Measurements from ENCODE around the gene PLA2G5. TPM values are rescaled to one million over a fixed set of nuclear protein-coding genes. Genes with fewer than 3 reads are reported as not detected.

The PLA2G5 gene
- polyA plus RNA-seq, 3 donors: not detected

DNA sequence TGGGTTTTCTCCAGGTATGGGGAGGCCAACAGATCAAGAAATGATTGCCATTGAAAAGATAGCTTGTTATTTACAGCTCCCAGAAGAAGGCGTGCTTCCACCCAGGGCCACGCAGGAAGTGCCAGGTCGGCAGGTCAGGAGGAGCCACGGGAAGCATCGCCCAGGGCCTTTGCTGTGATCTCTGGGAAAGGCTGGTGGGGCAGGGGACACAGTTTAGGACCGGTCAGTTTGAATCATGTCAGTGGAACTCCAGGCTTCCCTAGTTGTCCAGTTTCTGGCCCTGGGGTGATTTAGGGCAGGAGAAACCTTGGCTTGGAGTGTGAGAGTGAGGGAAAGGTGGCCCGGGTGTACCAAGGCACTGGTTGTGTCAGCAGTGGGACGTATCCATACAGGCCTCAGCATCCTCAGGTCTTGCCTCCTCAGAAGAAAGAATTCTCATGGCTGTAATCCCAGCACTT lies 11.4 kb downstream of the PLA2G5 start:
- 33% methylated on average over 8 of the region's 8 CpGs for WGBS (ENCODE audit: insufficient coverage)
- TF ChIP-seq, protein P1, sequence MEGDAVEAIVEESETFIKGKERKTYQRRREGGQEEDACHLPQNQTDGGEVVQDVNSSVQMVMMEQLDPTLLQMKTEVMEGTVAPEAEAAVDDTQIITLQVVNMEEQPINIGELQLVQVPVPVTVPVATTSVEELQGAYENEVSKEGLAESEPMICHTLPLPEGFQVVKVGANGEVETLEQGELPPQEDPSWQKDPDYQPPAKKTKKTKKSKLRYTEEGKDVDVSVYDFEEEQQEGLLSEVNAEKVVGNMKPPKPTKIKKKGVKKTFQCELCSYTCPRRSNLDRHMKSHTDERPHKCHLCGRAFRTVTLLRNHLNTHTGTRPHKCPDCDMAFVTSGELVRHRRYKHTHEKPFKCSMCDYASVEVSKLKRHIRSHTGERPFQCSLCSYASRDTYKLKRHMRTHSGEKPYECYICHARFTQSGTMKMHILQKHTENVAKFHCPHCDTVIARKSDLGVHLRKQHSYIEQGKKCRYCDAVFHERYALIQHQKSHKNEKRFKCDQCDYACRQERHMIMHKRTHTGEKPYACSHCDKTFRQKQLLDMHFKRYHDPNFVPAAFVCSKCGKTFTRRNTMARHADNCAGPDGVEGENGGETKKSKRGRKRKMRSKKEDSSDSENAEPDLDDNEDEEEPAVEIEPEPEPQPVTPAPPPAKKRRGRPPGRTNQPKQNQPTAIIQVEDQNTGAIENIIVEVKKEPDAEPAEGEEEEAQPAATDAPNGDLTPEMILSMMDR (IDR thresholded peaks at IDR 0.05): no peak
- H3K27ac ChIP-seq (ENCODE audit: low read depth in 1 of 2, low read length in 2 of 2): no peak overlapping the region
- no peaks in the 10 kb centered on the region for H3K79me2 ChIP-seq (ENCODE audit: insufficient read depth, low read length)
- DNase-seq: no peak
- intact Hi-C loops (cut with micrococcal nuclease): no loop called here
- H3K4me3 ChIP-seq (replicated peaks in 1 of 3; ENCODE audit: low read depth in 2 of 3, low read length in 3 of 3): no peak overlapping the region
- H3K36me3 ChIP-seq (replicated peaks in 1 of 2; ENCODE audit: control insufficient read depth in 1 of 2, insufficient read depth in 2 of 2, low read length in 2 of 2): no peaks in the 10 kb centered on the region
- Mint-ChIP-seq H3K4me1 (peaks cover 12% of the 10 kb centered on the region), H3K27me3 (ENCODE audit: low read depth in 3 of 3) (peaks cover 27 to 48% (median 34%) of the 10 kb centered on the region in 3 donors), H3K4me3 (peak overlapping the region in 1 of 2 donors; percentile 67), H3K36me3 (no peaks in the 10 kb centered on the region), H3K27ac (no peak overlapping the region), H3K9me3 (peaks cover 0 to 6% (median 0%) of the 10 kb centered on the region in 7 donors)
- H3K9me3 ChIP-seq (replicated peaks in 1 of 2; ENCODE audit: control insufficient read depth in 1 of 2, insufficient read depth in 1 of 2, low read length in 2 of 2): no peaks in the 10 kb centered on the region
- H3K27me3 ChIP-seq (ENCODE audit: control insufficient read depth in 2 of 2, insufficient read depth in 2 of 2, low read length in 2 of 2): peaks cover 0 to 19% of the 10 kb centered on the region in 2 donors
- H3K4me2 ChIP-seq (replicated peaks; ENCODE audit: extremely low read depth, low read length, poor library complexity, severe bottlenecking): peak overlapping the region; percentile 15
- no peaks in the 10 kb centered on the region for H4K20me1 ChIP-seq (ENCODE audit: insufficient read depth, low read length)
- H2AFZ ChIP-seq (ENCODE audit: insufficient read depth, low read depth, low read length, poor library complexity, severe bottlenecking): peak overlapping the region; percentile 53
- H3K9ac ChIP-seq (ENCODE audit: insufficient read depth, low read length, poor library complexity, severe bottlenecking): no peak overlapping the region
- peaks cover 8 to 13% of the 10 kb centered on the region in 2 donors for H3K4me1 ChIP-seq (ENCODE audit: control insufficient read depth in 1 of 2, insufficient read depth in 2 of 2, low read length in 2 of 2)

DNA sequence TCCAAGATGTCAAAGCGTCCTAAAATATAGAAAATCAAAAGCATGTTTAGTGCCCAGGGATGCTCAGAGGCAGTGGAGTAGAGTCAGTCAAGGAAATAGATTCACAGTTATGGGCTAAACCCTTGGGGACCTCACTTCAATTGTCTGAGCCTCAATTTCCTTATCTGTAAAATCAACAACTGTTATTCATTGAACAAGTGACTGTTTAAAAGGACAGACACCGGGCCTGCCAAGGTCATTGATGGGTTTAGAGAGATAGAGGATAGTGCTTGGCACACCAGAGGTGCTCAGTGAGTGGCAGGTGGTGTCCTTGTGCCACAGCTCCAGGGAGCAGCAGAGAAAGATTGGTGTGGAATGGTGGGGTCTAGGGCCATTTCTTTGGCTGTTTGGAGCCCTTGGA lies 12.8 kb downstream of the PLA2G5 start:
- Histone ChIP-seq H2AFZ (ENCODE audit: insufficient read depth, low read depth, low read length, poor library complexity, severe bottlenecking) (no peak overlapping the region), H3K4me3 (replicated peaks in 1 of 3; ENCODE audit: low read depth in 2 of 3, low read length in 3 of 3) (no peak overlapping the region), H3K9ac (ENCODE audit: insufficient read depth, low read length, poor library complexity, severe bottlenecking) (no peak overlapping the region), H3K36me3 (replicated peaks in 1 of 2; ENCODE audit: control insufficient read depth in 1 of 2, insufficient read depth in 2 of 2, low read length in 2 of 2) (no peaks in the 10 kb centered on the region), H3K4me2 (replicated peaks; ENCODE audit: extremely low read depth, low read length, poor library complexity, severe bottlenecking) (no peak overlapping the region), H3K27ac (ENCODE audit: low read depth in 1 of 2, low read length in 2 of 2) (no peak overlapping the region), H3K4me1 (ENCODE audit: control insufficient read depth in 1 of 2, insufficient read depth in 2 of 2, low read length in 2 of 2) (peaks cover 8 to 13% of the 10 kb centered on the region in 2 donors), H3K9me3 (replicated peaks in 1 of 2; ENCODE audit: control insufficient read depth in 1 of 2, insufficient read depth in 1 of 2, low read length in 2 of 2) (no peaks in the 10 kb centered on the region), H3K79me2 (ENCODE audit: insufficient read depth, low read length) (no peaks in the 10 kb centered on the region), H3K27me3 (ENCODE audit: control insufficient read depth in 2 of 2, insufficient read depth in 2 of 2, low read length in 2 of 2) (peaks cover 0 to 19% of the 10 kb centered on the region in 2 donors), H4K20me1 (ENCODE audit: insufficient read depth, low read length) (no peaks in the 10 kb centered on the region)
- Mint-ChIP-seq H3K36me3 (no peaks in the 10 kb centered on the region), H3K9me3 (peaks cover 0 to 6% (median 1%) of the 10 kb centered on the region in 7 donors), H3K4me1 (peaks cover 12% of the 10 kb centered on the region), H3K27me3 (ENCODE audit: low read depth in 3 of 3) (peaks cover 27 to 48% (median 29%) of the 10 kb centered on the region in 3 donors), H3K4me3 (no peak overlapping the region), H3K27ac (no peak overlapping the region)
- 85% methylated on average over 1 of the region's 2 CpGs for WGBS (ENCODE audit: insufficient coverage)
- TF ChIP-seq, protein P1 (IDR thresholded peaks at IDR 0.05): no peak
- intact Hi-C loops (cut with micrococcal nuclease): no loop called here
- DNase-seq: no peak
